Gastrocnemius medialis (tissue), 4 donors: ENCODE data around the gene ERC2.

Experiments used
- POLR2A ChIP-seq, 2 donors: fragments of 450-650 bp; IDR thresholded peaks; one replicate each; pipeline ENCODE4 v1.6.1; 2017; ENCODE audit warnings: antibody characterized with exemption in 2 of 2, mild to moderate bottlenecking in 2 of 2, moderate library complexity in 2 of 2
- TF ChIP-seq, protein P1 (sequence below), 5 experiments: fragments of 450-650 bp in 3 of 5; fragments of 200-600 bp in 2 of 5; sonication (generic) in 2 of 5; IDR thresholded peaks in 4 of 5; conservative IDR thresholded peaks in 1 of 5; 1 replicate in 4 of 5; 2 replicates in 1 of 5; pipeline ENCODE4 v1.5.1; 2016 to 2019; ENCODE audit warnings: antibody characterized with exemption in 5 of 5, mild to moderate bottlenecking in 3 of 5, moderate library complexity in 3 of 5

DNA sequence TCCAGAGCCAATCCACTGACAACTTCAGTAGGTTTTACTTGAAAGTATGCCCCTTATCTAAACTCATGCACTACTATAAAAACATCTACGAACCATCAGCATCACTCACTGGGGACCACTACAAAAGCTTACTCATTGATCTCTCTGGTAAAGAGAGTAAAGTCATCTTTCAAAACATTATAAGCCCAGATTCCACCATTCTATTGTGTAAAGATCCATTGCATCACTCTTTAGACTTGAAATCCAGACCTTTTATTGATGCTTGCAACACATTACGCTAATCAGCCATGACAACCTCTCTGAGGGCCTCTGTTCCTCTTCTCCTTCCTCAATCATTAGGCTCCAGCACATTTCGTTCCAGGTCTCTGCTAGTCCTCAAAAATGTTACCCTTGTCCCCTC, 732.3 kb downstream of the ERC2 start:
- TF ChIP-seq, protein P1, sequence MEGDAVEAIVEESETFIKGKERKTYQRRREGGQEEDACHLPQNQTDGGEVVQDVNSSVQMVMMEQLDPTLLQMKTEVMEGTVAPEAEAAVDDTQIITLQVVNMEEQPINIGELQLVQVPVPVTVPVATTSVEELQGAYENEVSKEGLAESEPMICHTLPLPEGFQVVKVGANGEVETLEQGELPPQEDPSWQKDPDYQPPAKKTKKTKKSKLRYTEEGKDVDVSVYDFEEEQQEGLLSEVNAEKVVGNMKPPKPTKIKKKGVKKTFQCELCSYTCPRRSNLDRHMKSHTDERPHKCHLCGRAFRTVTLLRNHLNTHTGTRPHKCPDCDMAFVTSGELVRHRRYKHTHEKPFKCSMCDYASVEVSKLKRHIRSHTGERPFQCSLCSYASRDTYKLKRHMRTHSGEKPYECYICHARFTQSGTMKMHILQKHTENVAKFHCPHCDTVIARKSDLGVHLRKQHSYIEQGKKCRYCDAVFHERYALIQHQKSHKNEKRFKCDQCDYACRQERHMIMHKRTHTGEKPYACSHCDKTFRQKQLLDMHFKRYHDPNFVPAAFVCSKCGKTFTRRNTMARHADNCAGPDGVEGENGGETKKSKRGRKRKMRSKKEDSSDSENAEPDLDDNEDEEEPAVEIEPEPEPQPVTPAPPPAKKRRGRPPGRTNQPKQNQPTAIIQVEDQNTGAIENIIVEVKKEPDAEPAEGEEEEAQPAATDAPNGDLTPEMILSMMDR (IDR thresholded peaks at IDR 0.05 in 4 of 5, conservative IDR thresholded peaks at IDR 0.05 in 1 of 5) = no peak
- TF ChIP-seq POLR2A (IDR thresholded peaks at IDR 0.05) = no peak
